ENCODE results near the gene PALD1.

PALD1 gene

GRCh38 chr10:70615784-70616522 is 137.4 kb downstream of the PALD1 start:
- DNase-seq, result no peak

- no peak for DNase-seq
Observed at GRCh38 chr10:70616761-70617160, 138.2 kb downstream of the PALD1 start.
